CD4-positive, alpha-beta memory T cell (primary cell): ENCODE measurements around the gene PCDHA2. TPM values are rescaled to one million over a fixed set of nuclear protein-coding genes. Genes with fewer than 3 reads are reported as not detected.
"Not testable (repeated sequence)": the region's sequence is repeated elsewhere in the genome, so short reads cannot be mapped to it uniquely, and the experiment has no call there.

ENCODE experiments used
- CTCF ChIA-PET: fragments of 350-600 bp; sonication (Branson Sonifier 250); formaldehyde crosslinking; loops from one replicate; lab custom pipeline; 2021; ENCODE audit warnings: inconsistent platforms; ENCODE audit not compliant: partially characterized antibody; lab: Charles Lee
- POLR2A ChIA-PET: fragments of 350-600 bp; sonication (Branson Sonifier 250); formaldehyde crosslinking; loops from one replicate; lab custom pipeline; 2021; ENCODE audit not compliant: partially characterized antibody; lab: Charles Lee
- DNase-seq, 5 donors: peaks; one replicate each; pipeline versions ENCODE4 v3.0.0 to v3.0.0-alpha.2; 2020 to 2022; ENCODE audit warnings: mixed read lengths in 1 of 5
- H3K27ac ChIP-seq: one replicate; pipeline ENCODE4 v1.7.0; 2013; ENCODE audit warnings: low read depth, low read length
- H3K27me3 ChIP-seq: 2 replicates; pipeline ENCODE4 v1.7.0; 2013; ENCODE audit warnings: mild to moderate bottlenecking, low read length, moderate library complexity; ENCODE audit not compliant: insufficient read depth
- H3K36me3 ChIP-seq: 2 replicates; pipeline ENCODE4 v1.7.0; 2013; ENCODE audit warnings: mild to moderate bottlenecking, low read length, moderate library complexity; ENCODE audit not compliant: insufficient read depth
- H3K4me1 ChIP-seq: 2 replicates; pipeline ENCODE4 v1.7.0; 2013; ENCODE audit warnings: mild to moderate bottlenecking, low read length, moderate library complexity; ENCODE audit not compliant: insufficient read depth
- H3K4me3 ChIP-seq, 2 donors: one replicate each; pipeline ENCODE4 v1.7.0; 2013; ENCODE audit warnings: low read length in 2 of 2, mild to moderate bottlenecking in 1 of 2
- H3K9me3 ChIP-seq, 2 donors: one replicate each; pipeline ENCODE4 v1.7.0; 2013; ENCODE audit warnings: low read length in 2 of 2, control low read depth in 1 of 2; ENCODE audit not compliant: control insufficient read depth in 1 of 2
- H3K27ac Mint-ChIP-seq, 7 donors: one replicate each; pipeline ENCODE4 v1.8.0; 2020 to 2021; ENCODE audit warnings: mixed read lengths in 7 of 7, mild to moderate bottlenecking in 6 of 7, inconsistent platforms in 3 of 7, moderate library complexity in 3 of 7
- H3K27me3 Mint-ChIP-seq, 2 donors: one replicate each; pipeline ENCODE4 v1.8.0; 2020 to 2021; ENCODE audit warnings: mixed read lengths in 2 of 2
- H3K36me3 Mint-ChIP-seq, 2 donors: one replicate each; pipeline ENCODE4 v1.8.0; 2020 to 2021; ENCODE audit warnings: mixed read lengths in 2 of 2, inconsistent platforms in 1 of 2, mild to moderate bottlenecking in 1 of 2
- H3K4me1 Mint-ChIP-seq, 4 donors: one replicate each; pipeline ENCODE4 v1.8.0; 2020 to 2021; ENCODE audit warnings: mixed read lengths in 4 of 4, mild to moderate bottlenecking in 1 of 4
- H3K4me3 Mint-ChIP-seq, 8 donors: one replicate each; pipeline ENCODE4 v1.8.0; 2020 to 2021; ENCODE audit warnings: mixed read lengths in 8 of 8, mild to moderate bottlenecking in 7 of 8, moderate library complexity in 6 of 8, inconsistent platforms in 3 of 8
- H3K9me3 Mint-ChIP-seq, 8 donors: one replicate each; pipeline ENCODE4 v1.8.0; 2020 to 2021; ENCODE audit warnings: mixed read lengths in 8 of 8, mild to moderate bottlenecking in 5 of 8, inconsistent platforms in 3 of 8, moderate library complexity in 1 of 8
- intact Hi-C: fragments of 100-400 bp; cut with micrococcal nuclease; formaldehyde crosslinking; loops from one replicate; pipeline ENCODE4 v1.15.1; 2023
- polyA plus RNA-seq, 2 donors: library from polyadenylated mRNA; unstranded; fragments of 300-500 nt; fragmentation: Illumina TruSeq; gene quantifications; one replicate each; pipeline ENCODE4 v1.2.3, GENCODE V29; 2021
- total RNA-seq, 2 experiments: library from RNA; stranded (reverse); gene quantifications; one replicate each; pipeline ENCODE4 v1.2.3, GENCODE V29; 2021

The PCDHA2 gene
- total and polyA plus RNA-seq, 4 experiments from 2014 or later: not detected

GRCh38 chr5:140829511-140830501 lies 35.2 kb downstream of the PCDHA2 start:
- H3K4me1 ChIP-seq, H3K36me3 Mint-ChIP-seq, H3K4me3 ChIP-seq, H3K4me3 Mint-ChIP-seq, POLR2A ChIA-PET, H3K27ac ChIP-seq, H3K27ac Mint-ChIP-seq, H3K9me3 ChIP-seq, intact Hi-C loops, CTCF ChIA-PET, H3K36me3 ChIP-seq, DNase-seq, H3K4me1 Mint-ChIP-seq, H3K27me3 ChIP-seq: not testable (repeated sequence)
- peaks cover 18 to 21% of the 10 kb centered on the region in 2 donors for H3K27me3 Mint-ChIP-seq
- peaks cover 3 to 66% (median 46%) of the 10 kb centered on the region in 8 donors for H3K9me3 Mint-ChIP-seq

GRCh38 chr5:140833993-140834392 lies 39.3 kb downstream of the PCDHA2 start, which contains the start of gene PCDHA7:
TSS of gene PCDHA7 (plus strand) at chr5:140834269. CDS start at chr5:140834384, 115 bp downstream.
- peaks cover 3 to 4% of the 10 kb centered on the region in 2 donors for H3K36me3 Mint-ChIP-seq
- H3K27me3 Mint-ChIP-seq: peaks cover 9 to 15% of the 10 kb centered on the region in 2 donors
- H3K4me3 Mint-ChIP-seq: peak within 1 kb of the TSS in 1 of 8 donors; percentile 18
- H3K9me3 ChIP-seq: no peaks in the 10 kb centered on the region
- no peak within 1 kb of the TSS for H3K27ac ChIP-seq
- no peaks in the 10 kb centered on the region for H3K27me3 ChIP-seq
- H3K4me1 Mint-ChIP-seq: peaks cover 0 to 3% (median 0%) of the 10 kb centered on the region in 4 donors
- ChIA-PET POLR2A (no interaction called here), CTCF (no interaction called here)
- H3K9me3 Mint-ChIP-seq: peaks cover 0 to 46% (median 31%) of the 10 kb centered on the region in 8 donors
- DNase-seq: no peak
- H3K4me1 ChIP-seq: no peaks in the 10 kb centered on the region
- intact Hi-C loops: no loop called here
- H3K27ac Mint-ChIP-seq: no peak within 1 kb of the TSS
- H3K36me3 ChIP-seq: no peaks in the 10 kb centered on the region
- no peak within 1 kb of the TSS for H3K4me3 ChIP-seq

- H3K27me3 ChIP-seq, H3K9me3 ChIP-seq, H3K36me3 ChIP-seq, H3K27ac ChIP-seq, H3K36me3 Mint-ChIP-seq, CTCF ChIA-PET, H3K4me3 Mint-ChIP-seq, DNase-seq, H3K27ac Mint-ChIP-seq, H3K4me1 ChIP-seq, intact Hi-C loops, POLR2A ChIA-PET, H3K4me3 ChIP-seq, H3K4me1 Mint-ChIP-seq: not testable (repeated sequence)
- Mint-ChIP-seq H3K27me3 (peaks cover 9 to 15% of the 10 kb centered on the region in 2 donors), H3K9me3 (peaks cover 0 to 45% (median 30%) of the 10 kb centered on the region in 8 donors)
Measured at GRCh38 chr5:140834439-140835008, 39.9 kb downstream of the PCDHA2 start.

- Mint-ChIP-seq H3K9me3 (peaks cover 0 to 49% (median 35%) of the 10 kb centered on the region in 8 donors), H3K27ac (no peak overlapping the region), H3K27me3 (peaks cover 15 to 16% of the 10 kb centered on the region in 2 donors), H3K36me3 (peaks cover 1 to 4% of the 10 kb centered on the region in 2 donors), H3K4me3 (no peak overlapping the region), H3K4me1 (peaks cover 0 to 3% (median 0%) of the 10 kb centered on the region in 4 donors)
- H3K27ac ChIP-seq: no peak overlapping the region
- no peaks in the 10 kb centered on the region for H3K36me3 ChIP-seq
- no peaks in the 10 kb centered on the region for H3K9me3 ChIP-seq
- ChIA-PET CTCF (no interaction called here), POLR2A (no interaction called here)
- DNase-seq: no peak
- no peaks in the 10 kb centered on the region for H3K4me1 ChIP-seq
- no peak overlapping the region for H3K4me3 ChIP-seq
- intact Hi-C loops: no loop called here
- no peaks in the 10 kb centered on the region for H3K27me3 ChIP-seq
Measured at GRCh38 chr5:140835622-140836510, 41.2 kb downstream of the PCDHA2 start.

- Mint-ChIP-seq H3K9me3 (peaks cover 0 to 44% (median 19%) of the 10 kb centered on the region in 8 donors), H3K27me3 (peaks cover 2 to 10% of the 10 kb centered on the region in 2 donors), H3K36me3 (peaks cover 0 to 1% of the 10 kb centered on the region in 2 donors), H3K27ac (no peak within 1 kb of the TSS), H3K4me3 (peak within 1 kb of the TSS in 3 of 8 donors; percentile 6 to 34 (median 17)), H3K4me1 (no peaks in the 10 kb centered on the region)
- Histone ChIP-seq H3K27me3 (no peaks in the 10 kb centered on the region), H3K4me1 (no peaks in the 10 kb centered on the region), H3K27ac (no peak within 1 kb of the TSS), H3K9me3 (no peaks in the 10 kb centered on the region), H3K4me3 (no peak within 1 kb of the TSS), H3K36me3 (no peaks in the 10 kb centered on the region)
- intact Hi-C loops: no loop called here
- ChIA-PET CTCF (no interaction called here), POLR2A (no interaction called here)
- peak in 1 of 5 donors; percentile 8 for DNase-seq
Measured at GRCh38 chr5:140840978-140841962, 46.6 kb downstream of the PCDHA2 start, which contains the start of gene PCDHA8. TSS of gene PCDHA8 (plus strand) at chr5:140841187. CDS start at chr5:140841322, 135 bp downstream.
